ENCODE measurements around the gene KHDC1. TPM values are rescaled to one million over a fixed set of nuclear protein-coding genes. Genes with fewer than 3 reads are reported as not detected.
"Not testable (repeated sequence)": the region's sequence is repeated elsewhere in the genome, so short reads cannot be mapped to it uniquely, and the experiment has no call there.

The KHDC1 gene
- total RNA-seq: 1 to 10 TPM; 3.2 to 5.0 TPM

GRCh38 chr6:73262671-73263569 is at the start of gene KHDC1:
Gene KHDC1 (minus strand): TSS chr6:73263196. CDS start chr6:73242517, 20,679 bp downstream.
- POLR2A ChIA-PET: interaction anchor here (0.6 to 1.1 kb wide), 2 partner anchors 68 to 391 kb away, joined by 3 read pairs; partner anchors contain the start of gene SLC17A5
- Mint-ChIP-seq H3K27me3 (no peaks in the 10 kb centered on the region), H3K4me3 (peak within 1 kb of the TSS; percentile 83)

GRCh38 chr6:73310503-73310845 is 47.5 kb upstream of the KHDC1 start:
- H3K36me3 Mint-ChIP-seq; ATAC-seq (ENCODE audit: low read depth); H3K9me3 Mint-ChIP-seq; POLR2A ChIA-PET; DNase-seq: not testable (repeated sequence)
- Mint-ChIP-seq H3K4me1 (peaks cover 31% of the 10 kb centered on the region), H3K27me3 (peaks cover 45% of the 10 kb centered on the region), H3K27ac (peak overlapping the region; percentile 85), H3K4me3 (peak overlapping the region; percentile 96)

More at GRCh38 chr6:73262671-73263569, at the start of gene KHDC1:
- H3K27ac Mint-ChIP-seq: peak within 1 kb of the TSS; percentile 81
- no peaks in the 10 kb centered on the region for H3K9me3 Mint-ChIP-seq
- DNase-seq: peak; percentile 83
- ATAC-seq (ENCODE audit: low read depth): peak; percentile 93
- peaks cover 31% of the 10 kb centered on the region for H3K4me1 Mint-ChIP-seq
- H3K36me3 Mint-ChIP-seq: peaks cover 29% of the 10 kb centered on the region

- Mint-ChIP-seq H3K27me3 (peaks cover 39% of the 10 kb centered on the region), H3K9me3 (peaks cover 3% of the 10 kb centered on the region), H3K27ac (peak overlapping the region; percentile 85), H3K36me3 (peaks cover 8% of the 10 kb centered on the region), H3K4me1 (peaks cover 33% of the 10 kb centered on the region), H3K4me3 (peak overlapping the region; percentile 96)
- POLR2A ChIA-PET: interaction anchor here (0.6 to 1.4 kb wide), 3 partner anchors 44 to 211 kb away, joined by 3 to 4 read pairs (median 3); partner anchors contain the start of genes EEF1A1 and MTO1
- DNase-seq (peak; percentile 68), ATAC-seq (ENCODE audit: low read depth) (peak; percentile 92)
Observed at GRCh38 chr6:73309785-73310502, 46.9 kb upstream of the KHDC1 start.

GRCh38 chr6:73309535-73309784 is 46.5 kb upstream of the KHDC1 start:
- Mint-ChIP-seq H3K27me3 (peaks cover 36% of the 10 kb centered on the region), H3K27ac (peak overlapping the region; percentile 85), H3K36me3 (peaks cover 8% of the 10 kb centered on the region), H3K4me1 (peaks cover 33% of the 10 kb centered on the region), H3K4me3 (peak overlapping the region; percentile 96), H3K9me3 (peaks cover 3% of the 10 kb centered on the region)
- POLR2A ChIA-PET: interaction anchor here (0.6 to 1.4 kb wide), 3 partner anchors 44 to 212 kb away, joined by 3 to 4 read pairs (median 3); partner anchors contain the start of genes EEF1A1 and MTO1
- peak; percentile 26 for DNase-seq
- no peak for ATAC-seq (ENCODE audit: low read depth)

GRCh38 chr6:73308712-73309534 is 45.9 kb upstream of the KHDC1 start:
- Mint-ChIP-seq H3K36me3 (peaks cover 8% of the 10 kb centered on the region), H3K27me3 (peaks cover 33% of the 10 kb centered on the region), H3K9me3 (peaks cover 3% of the 10 kb centered on the region), H3K27ac (peak overlapping the region; percentile 85), H3K4me1 (peaks cover 33% of the 10 kb centered on the region), H3K4me3 (peak overlapping the region; percentile 96)
- no peak for DNase-seq
- no peak for ATAC-seq (ENCODE audit: low read depth)
- POLR2A ChIA-PET: interaction anchor here (0.6 to 1.4 kb wide), 3 partner anchors 43 to 212 kb away, joined by 3 to 4 read pairs (median 3); partner anchors contain the start of genes EEF1A1 and MTO1

GRCh38 chr6:73303773-73304172 is 40.8 kb upstream of the KHDC1 start:
- not testable (repeated sequence) for DNase-seq; H3K27me3 Mint-ChIP-seq; ATAC-seq (ENCODE audit: low read depth); H3K4me3 Mint-ChIP-seq; H3K9me3 Mint-ChIP-seq; H3K27ac Mint-ChIP-seq
- H3K36me3 Mint-ChIP-seq: peaks cover 21% of the 10 kb centered on the region
- peaks cover 18% of the 10 kb centered on the region for H3K4me1 Mint-ChIP-seq
- POLR2A ChIA-PET: interaction anchor here (0.7 kb wide), 1 partner anchor 342 kb away, joined by 5 read pairs; no protein-coding TSS in a partner anchor

GRCh38 chr6:73302339-73302738 is 39.3 kb upstream of the KHDC1 start:
- Mint-ChIP-seq H3K4me1 (peaks cover 15% of the 10 kb centered on the region), H3K36me3 (peaks cover 23% of the 10 kb centered on the region), H3K9me3 (no peaks in the 10 kb centered on the region), H3K27me3 (no peaks in the 10 kb centered on the region), H3K4me3 (no peak overlapping the region), H3K27ac (no peak overlapping the region)
- POLR2A ChIA-PET: interaction anchor here (0.7 kb wide), 1 partner anchor 310 kb away, joined by 3 read pairs; no protein-coding TSS in a partner anchor
- DNase-seq (no peak), ATAC-seq (ENCODE audit: low read depth) (no peak)

GRCh38 chr6:73299151-73299971 is 36.4 kb upstream of the KHDC1 start:
- Mint-ChIP-seq H3K27me3 (no peaks in the 10 kb centered on the region), H3K4me1 (peaks cover 7% of the 10 kb centered on the region), H3K4me3 (no peak overlapping the region), H3K9me3 (no peaks in the 10 kb centered on the region), H3K27ac (no peak overlapping the region), H3K36me3 (peaks cover 22% of the 10 kb centered on the region)
- POLR2A ChIA-PET: no interaction called here
- DNase-seq (no peak), ATAC-seq (ENCODE audit: low read depth) (no peak)

- ATAC-seq (ENCODE audit: low read depth) (no peak), DNase-seq (no peak)
- H3K27me3 Mint-ChIP-seq: no peaks in the 10 kb centered on the region
- H3K4me3 Mint-ChIP-seq: no peak overlapping the region
- peaks cover 1% of the 10 kb centered on the region for H3K9me3 Mint-ChIP-seq
- peaks cover 19% of the 10 kb centered on the region for H3K36me3 Mint-ChIP-seq
- H3K4me1 Mint-ChIP-seq: no peaks in the 10 kb centered on the region
- POLR2A ChIA-PET: no interaction called here
- H3K27ac Mint-ChIP-seq: no peak overlapping the region
Observed at GRCh38 chr6:73293331-73293730, 30.3 kb upstream of the KHDC1 start.

- POLR2A ChIA-PET: no interaction called here
- Mint-ChIP-seq H3K9me3 (peaks cover 1% of the 10 kb centered on the region), H3K4me3 (no peak overlapping the region), H3K27me3 (no peaks in the 10 kb centered on the region), H3K27ac (no peak overlapping the region), H3K36me3 (peaks cover 23% of the 10 kb centered on the region), H3K4me1 (no peaks in the 10 kb centered on the region)
- ATAC-seq (ENCODE audit: low read depth) (no peak), DNase-seq (no peak)
Observed at GRCh38 chr6:73290435-73290834, 27.4 kb upstream of the KHDC1 start.

GRCh38 chr6:73286752-73287151 is 23.8 kb upstream of the KHDC1 start:
- POLR2A ChIA-PET: no interaction called here
- Mint-ChIP-seq H3K36me3 (peaks cover 10% of the 10 kb centered on the region), H3K9me3 (no peaks in the 10 kb centered on the region), H3K27ac (no peak overlapping the region), H3K4me3 (no peak overlapping the region), H3K27me3 (no peaks in the 10 kb centered on the region), H3K4me1 (no peaks in the 10 kb centered on the region)
- no peak for ATAC-seq (ENCODE audit: low read depth)
- no peak for DNase-seq

- ATAC-seq (ENCODE audit: low read depth) (peak; percentile 45), DNase-seq (no peak)
- no peaks in the 10 kb centered on the region for H3K27me3 Mint-ChIP-seq
- POLR2A ChIA-PET: interaction anchor here (0.7 kb wide), 1 partner anchor 176 kb away, joined by 4 read pairs; the partner anchor contains the start of gene MTO1
- H3K36me3 Mint-ChIP-seq: peaks cover 10% of the 10 kb centered on the region
- no peak overlapping the region for H3K27ac Mint-ChIP-seq
- no peak overlapping the region for H3K4me3 Mint-ChIP-seq
- H3K4me1 Mint-ChIP-seq: no peaks in the 10 kb centered on the region
- H3K9me3 Mint-ChIP-seq: no peaks in the 10 kb centered on the region
Observed at GRCh38 chr6:73285674-73286283, 22.8 kb upstream of the KHDC1 start.
